ENCODE results near the gene TSR1. TPM values are rescaled to one million over a fixed set of nuclear protein-coding genes. Genes with fewer than 3 reads are reported as not detected.
"Not testable (repeated sequence)": the region's sequence is repeated elsewhere in the genome, so short reads cannot be mapped to it uniquely, and the experiment has no call there.

TSR1 gene
- total RNA-seq, 1 donor from 2014 or later = 99.3 TPM

GRCh38 chr17:2336852-2337543 lies 741 bp upstream of the TSR1 start, which contains the start of gene SGSM2:
Gene SGSM2 (plus strand): TSS chr17:2337501. CDS start chr17:2337689, 188 bp downstream.
- no peaks in the 10 kb centered on the region for H3K27me3 Mint-ChIP-seq
- peak within 1 kb of the TSS; percentile 81 for H3K4me3 Mint-ChIP-seq
- DNase-seq = peak; percentile 92
- peaks cover 4% of the 10 kb centered on the region for H3K36me3 Mint-ChIP-seq (ENCODE audit: low read depth)
- peaks cover 14% of the 10 kb centered on the region for H3K4me1 Mint-ChIP-seq
- intact Hi-C loops (cut with micrococcal nuclease) = loop anchor here (1.0 to 2.0 kb wide), 6 partner anchors 16 to 282 kb away; partner anchors contain the start of genes HIC1, METTL16 and MNT
- no peaks in the 10 kb centered on the region for H3K9me3 Mint-ChIP-seq
- peak within 1 kb of the TSS; percentile 96 for H3K27ac Mint-ChIP-seq

GRCh38 chr17:2335726-2336214 lies 487 bp downstream of the TSR1 start:
- peak overlapping the region; percentile 96 for H3K27ac Mint-ChIP-seq
- H3K4me1 Mint-ChIP-seq = peaks cover 14% of the 10 kb centered on the region
- H3K9me3 Mint-ChIP-seq = no peaks in the 10 kb centered on the region
- intact Hi-C loops (cut with micrococcal nuclease) = loop anchor here (1.0 to 2.0 kb wide), 6 partner anchors 18 to 281 kb away; partner anchors contain the start of genes HIC1, METTL16 and MNT
- H3K36me3 Mint-ChIP-seq (ENCODE audit: low read depth) = no peaks in the 10 kb centered on the region
- no peak overlapping the region for H3K4me3 Mint-ChIP-seq
- H3K27me3 Mint-ChIP-seq = no peaks in the 10 kb centered on the region
- no peak for DNase-seq

- Mint-ChIP-seq H3K36me3 (ENCODE audit: low read depth) (peaks cover 23% of the 10 kb centered on the region), H3K9me3 (no peaks in the 10 kb centered on the region), H3K27me3 (no peaks in the 10 kb centered on the region), H3K4me1 (peaks cover 15% of the 10 kb centered on the region), H3K27ac (no peak overlapping the region), H3K4me3 (no peak overlapping the region)
- no peak for DNase-seq
- intact Hi-C loops (cut with micrococcal nuclease) = no loop called here
Measured at GRCh38 chr17:2331303-2331702, 5.0 kb downstream of the TSR1 start.

- H3K36me3 Mint-ChIP-seq (ENCODE audit: low read depth) = peaks cover 63% of the 10 kb centered on the region
- intact Hi-C loops (cut with micrococcal nuclease) = no loop called here
- no peaks in the 10 kb centered on the region for H3K9me3 Mint-ChIP-seq
- no peak overlapping the region for H3K27ac Mint-ChIP-seq
- DNase-seq = no peak
- H3K4me3 Mint-ChIP-seq = no peak overlapping the region
- H3K27me3 Mint-ChIP-seq = no peaks in the 10 kb centered on the region
- H3K4me1 Mint-ChIP-seq = peaks cover 2% of the 10 kb centered on the region
Measured at GRCh38 chr17:2323629-2324314, 12.5 kb downstream of the TSR1 start.

GRCh38 chr17:2321399-2321798 lies 14.9 kb downstream of the TSR1 start:
- H3K27ac Mint-ChIP-seq = no peak overlapping the region
- no peak overlapping the region for H3K4me3 Mint-ChIP-seq
- H3K4me1 Mint-ChIP-seq = peaks cover 2% of the 10 kb centered on the region
- H3K36me3 Mint-ChIP-seq (ENCODE audit: low read depth) = peaks cover 54% of the 10 kb centered on the region
- intact Hi-C loops (cut with micrococcal nuclease) = no loop called here
- no peaks in the 10 kb centered on the region for H3K27me3 Mint-ChIP-seq
- no peaks in the 10 kb centered on the region for H3K9me3 Mint-ChIP-seq
- DNase-seq = no peak

- intact Hi-C loops (cut with micrococcal nuclease) = no loop called here
- no peak overlapping the region for H3K27ac Mint-ChIP-seq
- H3K27me3 Mint-ChIP-seq = no peaks in the 10 kb centered on the region
- H3K4me1 Mint-ChIP-seq = peaks cover 2% of the 10 kb centered on the region
- no peaks in the 10 kb centered on the region for H3K9me3 Mint-ChIP-seq
- DNase-seq = no peak
- peaks cover 38% of the 10 kb centered on the region for H3K36me3 Mint-ChIP-seq (ENCODE audit: low read depth)
- H3K4me3 Mint-ChIP-seq = no peak overlapping the region
Measured at GRCh38 chr17:2319051-2319450, 17.2 kb downstream of the TSR1 start.

GRCh38 chr17:2317796-2318195 lies 18.5 kb downstream of the TSR1 start:
- H3K9me3 Mint-ChIP-seq = no peaks in the 10 kb centered on the region
- H3K4me1 Mint-ChIP-seq = peaks cover 2% of the 10 kb centered on the region
- no peaks in the 10 kb centered on the region for H3K27me3 Mint-ChIP-seq
- intact Hi-C loops (cut with micrococcal nuclease) = no loop called here
- no peak overlapping the region for H3K27ac Mint-ChIP-seq
- no peak for DNase-seq
- peaks cover 25% of the 10 kb centered on the region for H3K36me3 Mint-ChIP-seq (ENCODE audit: low read depth)
- H3K4me3 Mint-ChIP-seq = no peak overlapping the region

GRCh38 chr17:2316916-2317205 lies 19.4 kb downstream of the TSR1 start:
- H3K4me3 Mint-ChIP-seq; intact Hi-C loops (cut with micrococcal nuclease); H3K27ac Mint-ChIP-seq; H3K9me3 Mint-ChIP-seq; DNase-seq; H3K4me1 Mint-ChIP-seq; H3K27me3 Mint-ChIP-seq: not testable (repeated sequence)
- H3K36me3 Mint-ChIP-seq (ENCODE audit: low read depth) = peaks cover 19% of the 10 kb centered on the region

- no peak overlapping the region for H3K4me3 Mint-ChIP-seq
- peaks cover 3% of the 10 kb centered on the region for H3K36me3 Mint-ChIP-seq (ENCODE audit: low read depth)
Measured at GRCh38 chr17:2312736-2313135, 23.5 kb downstream of the TSR1 start.

GRCh38 chr17:2309338-2310154 lies 26.7 kb downstream of the TSR1 start:
- Mint-ChIP-seq H3K27me3 (no peaks in the 10 kb centered on the region), H3K4me3 (no peak overlapping the region), H3K9me3 (no peaks in the 10 kb centered on the region), H3K36me3 (ENCODE audit: low read depth) (peaks cover 12% of the 10 kb centered on the region), H3K27ac (no peak overlapping the region), H3K4me1 (peaks cover 17% of the 10 kb centered on the region)
- intact Hi-C loops (cut with micrococcal nuclease) = no loop called here
- no peak for DNase-seq

More at GRCh38 chr17:2312736-2313135, 23.5 kb downstream of the TSR1 start:
- Mint-ChIP-seq H3K27me3 (no peaks in the 10 kb centered on the region), H3K4me1 (peaks cover 4% of the 10 kb centered on the region), H3K27ac (no peak overlapping the region), H3K9me3 (no peaks in the 10 kb centered on the region)
- no peak for DNase-seq
- intact Hi-C loops (cut with micrococcal nuclease) = no loop called here

- intact Hi-C loops (cut with micrococcal nuclease) = loop anchor here (1.0 kb wide), 1 partner anchor 31 kb away; the partner anchor contains the start of gene TSR1
- DNase-seq = no peak
- peaks cover 32% of the 10 kb centered on the region for H3K4me1 Mint-ChIP-seq
- no peaks in the 10 kb centered on the region for H3K9me3 Mint-ChIP-seq
- H3K27me3 Mint-ChIP-seq = no peaks in the 10 kb centered on the region
- H3K4me3 Mint-ChIP-seq = peak overlapping the region; percentile 63
- H3K36me3 Mint-ChIP-seq (ENCODE audit: low read depth) = peaks cover 22% of the 10 kb centered on the region
- peak overlapping the region; percentile 3 for H3K27ac Mint-ChIP-seq
Measured at GRCh38 chr17:2304931-2305330, 31.3 kb downstream of the TSR1 start.

GRCh38 chr17:2303204-2304188 lies 32.8 kb downstream of the TSR1 start, which contains the start of the genes SMG6 and SRR:
Gene SMG6 (minus strand): TSS chr17:2303785. CDS start chr17:2303720, 65 bp downstream.
Gene SRR (plus strand): TSS chr17:2303950. CDS start chr17:2315561, 11,611 bp downstream.
- H3K4me1 Mint-ChIP-seq = peaks cover 35% of the 10 kb centered on the region
- H3K27ac Mint-ChIP-seq = peak within 1 kb of the TSS; percentile 84
- no peaks in the 10 kb centered on the region for H3K9me3 Mint-ChIP-seq
- peak; percentile 97 for DNase-seq
- no peaks in the 10 kb centered on the region for H3K27me3 Mint-ChIP-seq
- H3K4me3 Mint-ChIP-seq = peak within 1 kb of the TSS; percentile 91
- intact Hi-C loops (cut with micrococcal nuclease) = loop anchor here (1.0 to 2.0 kb wide), 4 partner anchors 33 to 248 kb away; partner anchors contain the start of genes HIC1, MNT and TSR1
- peaks cover 27% of the 10 kb centered on the region for H3K36me3 Mint-ChIP-seq (ENCODE audit: low read depth)
